RWPE2 (cell line): ENCODE measurements around the gene MOK.

Experiments
- ATAC-seq: fragments of 200-7000 bp; cut with Tn5 transposase; 3 replicates; pipeline ENCODE4 v1.9.1; 2021; ENCODE audit warnings: low read depth
- DNase-seq: peaks from one replicate; pipeline ENCODE4 v3.0.0-alpha.2; 2020; ENCODE audit warnings: low spot score
- H3K27ac ChIP-seq: fragments of 450-650 bp; 2 replicates; pipeline ENCODE4 v1.5.1; 2017; ENCODE audit warnings: mild to moderate bottlenecking; ENCODE audit not compliant: poor library complexity, severe bottlenecking
- H3K27me3 ChIP-seq: fragments of 250-450 bp; sonication (Bioruptor Pico); 2 replicates; pipeline ENCODE4 v1.5.1; 2021; ENCODE audit warnings: mild to moderate bottlenecking, moderate library complexity; ENCODE audit not compliant: insufficient read depth, poor library complexity, severe bottlenecking
- H3K36me3 ChIP-seq: fragments of 250-450 bp; sonication (Bioruptor Pico); 2 replicates; pipeline ENCODE4 v1.5.1; 2020; ENCODE audit warnings: low read depth, mild to moderate bottlenecking, moderate library complexity
- H3K4me1 ChIP-seq: fragments of 250-450 bp; sonication (Bioruptor Pico); 2 replicates; pipeline ENCODE4 v1.5.1; 2021; ENCODE audit warnings: mild to moderate bottlenecking, moderate library complexity; ENCODE audit not compliant: insufficient read depth, poor library complexity, severe bottlenecking
- H3K4me3 ChIP-seq: fragments of 250-450 bp; sonication (Bioruptor Pico); 2 replicates; pipeline ENCODE4 v1.5.1; 2021; ENCODE audit warnings: mild to moderate bottlenecking, moderate library complexity; ENCODE audit not compliant: severe bottlenecking
- H3K9me3 ChIP-seq: fragments of 250-450 bp; sonication (Bioruptor Pico); 2 replicates; pipeline ENCODE4 v1.5.1; 2021; ENCODE audit warnings: mild to moderate bottlenecking, moderate library complexity; ENCODE audit not compliant: severe bottlenecking
- TF ChIP-seq, protein P1 (sequence below): fragments of 450-650 bp; IDR thresholded peaks from one replicate; pipeline ENCODE4 v1.5.1; 2017; ENCODE audit warnings: mild to moderate bottlenecking, moderate library complexity; ENCODE audit not compliant: poor library complexity, severe bottlenecking

The MOK gene

DNA sequence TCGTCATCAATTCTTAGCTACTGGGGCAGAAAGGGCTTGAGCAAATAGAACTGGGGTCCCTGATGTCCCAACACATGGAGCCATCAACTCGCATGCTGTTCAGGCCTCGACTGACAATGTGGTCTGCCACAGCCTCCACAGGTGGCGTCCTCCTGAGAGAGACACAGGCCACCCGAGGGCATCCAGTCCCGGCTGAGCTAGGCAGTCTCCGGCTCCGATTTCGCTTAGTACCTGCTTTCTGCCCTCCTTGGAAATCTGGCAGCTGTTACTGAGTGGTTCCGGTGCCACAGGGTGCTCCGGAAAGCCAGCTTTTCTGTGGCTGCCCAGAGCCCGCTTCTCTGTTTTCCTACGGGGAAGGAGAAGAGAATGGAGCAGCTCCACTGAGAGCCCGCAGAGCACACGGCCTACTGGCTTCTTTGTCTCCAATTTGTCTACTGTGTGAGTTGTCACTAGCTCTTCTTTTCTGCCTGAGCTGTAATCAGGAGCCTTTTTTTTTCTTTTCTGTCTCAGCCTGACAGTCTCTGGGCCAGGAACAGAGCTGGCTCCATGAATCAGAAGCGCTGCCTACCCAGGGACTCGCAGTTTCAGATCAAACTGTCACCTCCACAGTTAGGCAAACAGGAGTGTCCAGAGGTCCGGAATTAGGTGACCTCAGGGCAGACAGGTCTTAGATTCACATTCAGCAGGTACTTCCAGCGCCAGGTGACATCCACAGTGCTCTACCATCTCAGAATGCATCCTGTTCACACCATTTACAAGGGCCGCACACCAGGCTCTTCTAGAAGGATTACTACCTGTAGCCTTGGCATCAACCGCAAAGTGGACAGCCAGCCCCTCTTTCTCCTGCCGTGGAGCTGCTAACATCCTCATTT, 73.3 kb downstream of the MOK start:
- TF ChIP-seq, protein P1, sequence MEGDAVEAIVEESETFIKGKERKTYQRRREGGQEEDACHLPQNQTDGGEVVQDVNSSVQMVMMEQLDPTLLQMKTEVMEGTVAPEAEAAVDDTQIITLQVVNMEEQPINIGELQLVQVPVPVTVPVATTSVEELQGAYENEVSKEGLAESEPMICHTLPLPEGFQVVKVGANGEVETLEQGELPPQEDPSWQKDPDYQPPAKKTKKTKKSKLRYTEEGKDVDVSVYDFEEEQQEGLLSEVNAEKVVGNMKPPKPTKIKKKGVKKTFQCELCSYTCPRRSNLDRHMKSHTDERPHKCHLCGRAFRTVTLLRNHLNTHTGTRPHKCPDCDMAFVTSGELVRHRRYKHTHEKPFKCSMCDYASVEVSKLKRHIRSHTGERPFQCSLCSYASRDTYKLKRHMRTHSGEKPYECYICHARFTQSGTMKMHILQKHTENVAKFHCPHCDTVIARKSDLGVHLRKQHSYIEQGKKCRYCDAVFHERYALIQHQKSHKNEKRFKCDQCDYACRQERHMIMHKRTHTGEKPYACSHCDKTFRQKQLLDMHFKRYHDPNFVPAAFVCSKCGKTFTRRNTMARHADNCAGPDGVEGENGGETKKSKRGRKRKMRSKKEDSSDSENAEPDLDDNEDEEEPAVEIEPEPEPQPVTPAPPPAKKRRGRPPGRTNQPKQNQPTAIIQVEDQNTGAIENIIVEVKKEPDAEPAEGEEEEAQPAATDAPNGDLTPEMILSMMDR = no peak
- Histone ChIP-seq H3K36me3 (peaks cover 9% of the 10 kb centered on the region), H3K4me1 (peaks cover 5% of the 10 kb centered on the region), H3K27me3 (no peaks in the 10 kb centered on the region), H3K9me3 (no peaks in the 10 kb centered on the region), H3K27ac (no peak overlapping the region), H3K4me3 (no peak overlapping the region)
- no peak for ATAC-seq
- no peak for DNase-seq

DNA sequence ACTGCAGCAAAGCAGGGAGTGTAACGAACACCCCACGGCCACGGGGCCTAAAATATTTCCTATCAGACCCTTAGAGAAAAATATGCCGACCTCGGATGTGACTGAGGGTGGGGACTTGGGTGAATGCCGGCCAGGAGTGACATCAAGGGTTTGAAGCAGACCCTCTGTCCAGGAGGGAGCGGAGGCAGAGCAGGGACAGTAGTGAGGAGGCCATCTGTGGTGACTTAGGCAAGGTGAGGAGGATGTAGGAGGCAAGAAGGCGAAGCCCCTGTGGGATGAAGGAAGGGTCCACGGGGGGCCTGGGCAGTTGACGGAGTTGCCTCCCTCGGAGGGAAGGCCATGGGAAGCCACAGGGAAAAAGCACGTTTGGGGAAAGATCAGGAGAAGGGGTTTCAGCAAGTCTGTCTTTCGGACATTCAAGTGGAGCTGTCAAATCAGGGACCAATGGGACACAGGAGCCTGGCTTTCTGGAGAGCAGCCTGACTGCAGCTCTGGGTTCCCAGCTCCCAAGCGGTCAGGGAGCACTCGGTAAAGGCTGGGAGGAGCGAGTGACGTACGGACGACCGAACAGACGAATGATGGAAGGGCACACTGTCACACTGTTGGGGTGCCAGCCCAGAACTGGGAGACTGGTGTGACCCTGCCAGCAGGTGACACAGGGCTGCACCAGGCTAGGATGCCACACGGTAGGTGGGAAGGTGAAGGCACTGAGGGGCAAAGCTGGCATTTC, 74.3 kb downstream of the MOK start:
- ATAC-seq (no peak), DNase-seq (no peak)
- Histone ChIP-seq H3K9me3 (no peaks in the 10 kb centered on the region), H3K4me1 (peaks cover 5% of the 10 kb centered on the region), H3K27me3 (no peaks in the 10 kb centered on the region), H3K27ac (no peak overlapping the region), H3K4me3 (no peak overlapping the region), H3K36me3 (peaks cover 9% of the 10 kb centered on the region)
- TF ChIP-seq, protein P1 = no peak

DNA sequence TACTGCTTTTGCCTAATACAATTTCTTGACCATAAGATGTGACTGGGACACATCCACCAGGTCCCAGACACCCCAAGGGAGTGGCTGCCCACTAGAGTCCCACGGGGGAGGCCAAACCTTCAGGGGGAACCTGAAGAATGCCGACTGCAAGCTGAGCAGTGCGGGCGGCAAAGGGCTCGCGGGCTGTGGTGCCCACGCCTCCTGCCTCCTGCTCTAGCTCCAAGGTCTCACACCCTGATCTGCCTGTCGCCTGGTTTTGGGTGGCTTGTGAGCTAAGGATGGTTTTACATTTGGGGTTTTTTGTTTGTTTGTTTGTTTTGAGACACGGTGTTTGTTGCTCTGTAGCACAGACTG, 75.2 kb downstream of the MOK start:
- Histone ChIP-seq H3K4me3 (no peak overlapping the region), H3K27me3 (no peaks in the 10 kb centered on the region), H3K4me1 (no peaks in the 10 kb centered on the region), H3K9me3 (no peaks in the 10 kb centered on the region), H3K36me3 (peaks cover 13% of the 10 kb centered on the region), H3K27ac (no peak overlapping the region)
- no peak for ATAC-seq
- TF ChIP-seq, protein P1 = no peak
- no peak for DNase-seq

DNA sequence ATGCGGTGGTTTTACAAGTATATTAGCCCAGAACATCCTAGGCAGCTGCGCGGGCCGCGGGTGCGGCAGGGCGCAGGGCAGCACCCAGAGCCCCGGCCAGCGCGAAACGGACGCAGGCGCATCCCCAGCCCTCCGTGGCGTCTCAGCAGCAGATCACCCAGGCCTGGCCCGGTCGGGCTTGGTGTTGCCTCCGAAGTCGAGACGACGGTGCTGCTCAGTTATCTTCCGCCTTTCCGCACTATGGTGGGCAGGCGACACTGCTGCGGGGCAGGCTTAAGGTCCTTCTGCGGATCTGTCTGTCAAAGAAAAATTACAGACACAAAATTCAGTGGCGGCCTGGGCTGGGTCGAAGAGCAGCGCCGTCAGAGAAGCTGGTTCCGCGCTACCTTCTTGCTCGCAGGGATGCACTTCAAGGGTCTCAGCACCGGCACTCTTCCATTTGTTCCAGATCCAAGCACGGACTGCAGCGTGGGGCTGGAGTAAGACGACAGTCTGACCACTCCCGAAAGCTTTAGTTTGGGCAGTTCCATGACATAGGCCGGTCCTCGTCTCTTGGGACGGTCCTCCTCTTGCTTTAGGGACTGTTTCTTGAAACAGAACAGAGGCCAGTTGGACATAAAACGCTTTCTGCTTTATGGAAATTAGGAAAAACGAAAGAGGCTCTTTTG, 75.8 kb downstream of the MOK start:
- H3K27ac ChIP-seq = no peak overlapping the region
- TF ChIP-seq, protein P1 = no peak
- ATAC-seq (no peak), DNase-seq (no peak)
- H3K4me3 ChIP-seq = no peak overlapping the region
- H3K36me3 ChIP-seq = peaks cover 16% of the 10 kb centered on the region
- no peaks in the 10 kb centered on the region for H3K9me3 ChIP-seq
- H3K27me3 ChIP-seq = no peaks in the 10 kb centered on the region
- no peaks in the 10 kb centered on the region for H3K4me1 ChIP-seq
